ENCODE data around the gene TEKT5.

DNA sequence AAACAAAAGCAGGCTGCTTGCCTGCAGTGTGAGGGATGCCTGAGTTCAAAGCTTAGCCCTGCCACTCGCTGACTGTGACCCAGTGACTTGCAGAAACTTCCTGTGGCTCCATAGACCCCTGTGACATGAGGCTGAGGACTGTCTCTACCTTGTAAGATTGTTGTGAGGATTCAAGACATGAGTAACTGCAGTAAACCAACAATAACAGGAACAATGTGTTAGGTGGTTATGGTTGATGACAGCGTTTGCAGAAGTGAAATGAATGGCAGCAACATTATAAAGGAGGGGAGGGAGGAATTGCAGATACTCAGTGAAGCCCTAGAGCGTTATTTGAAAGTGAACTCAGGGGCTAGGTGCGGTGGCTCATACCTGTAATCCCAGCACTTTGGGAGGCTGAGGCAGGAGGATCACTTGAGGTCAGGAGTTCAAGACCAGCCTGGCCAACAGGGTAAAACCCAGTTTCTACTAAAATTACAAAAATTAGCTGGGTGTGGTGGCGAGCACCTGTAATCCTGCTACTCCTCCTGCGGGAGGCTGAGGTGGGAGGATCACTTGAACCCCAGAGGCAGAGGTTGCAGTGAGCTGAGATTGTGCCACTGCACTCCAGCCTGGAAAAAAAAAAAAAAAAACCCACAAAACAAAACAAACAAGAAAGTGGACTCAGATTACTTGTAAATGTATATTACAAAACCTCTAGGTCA lies 80.8 kb downstream of the TEKT5 start:
- TF ChIP-seq POLR2AphosphoS5 (IDR thresholded peaks at IDR 0.05) (no peak), POLR2A (IDR thresholded peaks at IDR 0.05) (no peak)
- TF ChIP-seq, protein P1, sequence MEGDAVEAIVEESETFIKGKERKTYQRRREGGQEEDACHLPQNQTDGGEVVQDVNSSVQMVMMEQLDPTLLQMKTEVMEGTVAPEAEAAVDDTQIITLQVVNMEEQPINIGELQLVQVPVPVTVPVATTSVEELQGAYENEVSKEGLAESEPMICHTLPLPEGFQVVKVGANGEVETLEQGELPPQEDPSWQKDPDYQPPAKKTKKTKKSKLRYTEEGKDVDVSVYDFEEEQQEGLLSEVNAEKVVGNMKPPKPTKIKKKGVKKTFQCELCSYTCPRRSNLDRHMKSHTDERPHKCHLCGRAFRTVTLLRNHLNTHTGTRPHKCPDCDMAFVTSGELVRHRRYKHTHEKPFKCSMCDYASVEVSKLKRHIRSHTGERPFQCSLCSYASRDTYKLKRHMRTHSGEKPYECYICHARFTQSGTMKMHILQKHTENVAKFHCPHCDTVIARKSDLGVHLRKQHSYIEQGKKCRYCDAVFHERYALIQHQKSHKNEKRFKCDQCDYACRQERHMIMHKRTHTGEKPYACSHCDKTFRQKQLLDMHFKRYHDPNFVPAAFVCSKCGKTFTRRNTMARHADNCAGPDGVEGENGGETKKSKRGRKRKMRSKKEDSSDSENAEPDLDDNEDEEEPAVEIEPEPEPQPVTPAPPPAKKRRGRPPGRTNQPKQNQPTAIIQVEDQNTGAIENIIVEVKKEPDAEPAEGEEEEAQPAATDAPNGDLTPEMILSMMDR (IDR thresholded peaks at IDR 0.05) = no peak

Measured in breast epithelium (tissue), 3 donors.